ENCODE measurements around the gene RASA2. TPM values are rescaled to one million over a fixed set of nuclear protein-coding genes. Genes with fewer than 3 reads are reported as not detected.

Gene RASA2
- polyA plus RNA-seq = 27.0 TPM

- H3K4me1 Mint-ChIP-seq = peaks cover 49 to 54% (median 54%) of the 10 kb centered on the region in 3 donors
These were observed at the start of gene RASA2 for GRCh38 chr3:141486746-141487520. Gene RASA2 (plus strand): TSS chr3:141487027. CDS start chr3:141487084, 57 bp downstream.

GRCh38 chr3:141439589-141439988 lies 47.2 kb upstream of the RASA2 start:
- Mint-ChIP-seq H3K27ac (peak overlapping the region in 2 of 3 donors; percentile 45 to 74), H3K4me1 (peaks cover 27 to 36% (median 34%) of the 10 kb centered on the region in 3 donors), H3K4me3 (no peak overlapping the region)

More at GRCh38 chr3:141486746-141487520, at the start of gene RASA2:
- peaks cover 7% of the 10 kb centered on the region for H3K36me3 Mint-ChIP-seq
- H3K9me3 Mint-ChIP-seq = no peaks in the 10 kb centered on the region
- no peaks in the 10 kb centered on the region for H3K27me3 Mint-ChIP-seq
- peak within 1 kb of the TSS; percentile 93 to 98 (median 95) for H3K27ac Mint-ChIP-seq
- peak within 1 kb of the TSS; percentile 89 to 98 (median 96) for H3K4me3 Mint-ChIP-seq

GRCh38 chr3:141440942-141441341 lies 45.9 kb upstream of the RASA2 start:
- peak overlapping the region in 2 of 4 donors; percentile 13 to 79 for H3K4me3 Mint-ChIP-seq
- H3K27me3 Mint-ChIP-seq = no peaks in the 10 kb centered on the region
- H3K36me3 Mint-ChIP-seq = no peaks in the 10 kb centered on the region
- H3K9me3 Mint-ChIP-seq = no peaks in the 10 kb centered on the region
- H3K4me1 Mint-ChIP-seq = peaks cover 26 to 36% (median 34%) of the 10 kb centered on the region in 3 donors
- peak overlapping the region in 2 of 3 donors; percentile 16 to 71 for H3K27ac Mint-ChIP-seq

More at GRCh38 chr3:141439589-141439988, 47.2 kb upstream of the RASA2 start:
- H3K27me3 Mint-ChIP-seq = no peaks in the 10 kb centered on the region
- no peaks in the 10 kb centered on the region for H3K9me3 Mint-ChIP-seq
- H3K36me3 Mint-ChIP-seq = no peaks in the 10 kb centered on the region

- Mint-ChIP-seq H3K4me1 (peaks cover 23 to 36% (median 34%) of the 10 kb centered on the region in 3 donors), H3K27ac (peak overlapping the region in 1 of 3 donors; percentile 7), H3K4me3 (peak overlapping the region in 3 of 4 donors; percentile 0 to 79 (median 13)), H3K9me3 (no peaks in the 10 kb centered on the region), H3K36me3 (no peaks in the 10 kb centered on the region), H3K27me3 (no peaks in the 10 kb centered on the region)
These were observed 45.2 kb upstream of the RASA2 start for GRCh38 chr3:141441381-141442364.

GRCh38 chr3:141442446-141442845 lies 44.4 kb upstream of the RASA2 start:
- no peaks in the 10 kb centered on the region for H3K36me3 Mint-ChIP-seq
- H3K27ac Mint-ChIP-seq = no peak overlapping the region
- H3K4me1 Mint-ChIP-seq = peaks cover 23 to 34% (median 30%) of the 10 kb centered on the region in 3 donors
- H3K27me3 Mint-ChIP-seq = no peaks in the 10 kb centered on the region
- H3K4me3 Mint-ChIP-seq = no peak overlapping the region
- H3K9me3 Mint-ChIP-seq = no peaks in the 10 kb centered on the region

GRCh38 chr3:141442914-141443313 lies 43.9 kb upstream of the RASA2 start:
- Mint-ChIP-seq H3K4me1 (peaks cover 23 to 34% (median 30%) of the 10 kb centered on the region in 3 donors), H3K9me3 (no peaks in the 10 kb centered on the region), H3K27ac (no peak overlapping the region), H3K27me3 (no peaks in the 10 kb centered on the region), H3K36me3 (no peaks in the 10 kb centered on the region), H3K4me3 (no peak overlapping the region)

- Mint-ChIP-seq H3K27ac (peak overlapping the region in 1 of 3 donors; percentile 82), H3K4me1 (peaks cover 20 to 24% (median 22%) of the 10 kb centered on the region in 3 donors), H3K27me3 (no peaks in the 10 kb centered on the region), H3K9me3 (no peaks in the 10 kb centered on the region), H3K36me3 (peaks cover 2% of the 10 kb centered on the region), H3K4me3 (peak overlapping the region in 1 of 4 donors; percentile 5)
These were observed 42.1 kb upstream of the RASA2 start for GRCh38 chr3:141444586-141445285.

- Mint-ChIP-seq H3K36me3 (peaks cover 2% of the 10 kb centered on the region), H3K27me3 (no peaks in the 10 kb centered on the region), H3K9me3 (no peaks in the 10 kb centered on the region), H3K4me1 (peaks cover 12 to 14% (median 13%) of the 10 kb centered on the region in 3 donors), H3K4me3 (no peak overlapping the region), H3K27ac (no peak overlapping the region)
These were observed 40.8 kb upstream of the RASA2 start for GRCh38 chr3:141445990-141446389.

- Mint-ChIP-seq H3K27me3 (no peaks in the 10 kb centered on the region), H3K4me1 (peaks cover 5 to 7% (median 5%) of the 10 kb centered on the region in 3 donors), H3K4me3 (no peak overlapping the region), H3K36me3 (peaks cover 2% of the 10 kb centered on the region), H3K27ac (no peak overlapping the region), H3K9me3 (no peaks in the 10 kb centered on the region)
These were observed 40.1 kb upstream of the RASA2 start for GRCh38 chr3:141446737-141447136.

GRCh38 chr3:141447383-141447782 lies 39.4 kb upstream of the RASA2 start:
- Mint-ChIP-seq H3K36me3 (peaks cover 2% of the 10 kb centered on the region), H3K27me3 (no peaks in the 10 kb centered on the region), H3K27ac (no peak overlapping the region), H3K9me3 (no peaks in the 10 kb centered on the region), H3K4me1 (peaks cover 0 to 1% (median under 1%) of the 10 kb centered on the region in 3 donors), H3K4me3 (no peak overlapping the region)

GRCh38 chr3:141448606-141449220 lies 38.1 kb upstream of the RASA2 start:
- Mint-ChIP-seq H3K4me3 (no peak overlapping the region), H3K27me3 (no peaks in the 10 kb centered on the region), H3K27ac (no peak overlapping the region), H3K9me3 (no peaks in the 10 kb centered on the region), H3K36me3 (peaks cover 2% of the 10 kb centered on the region), H3K4me1 (peaks cover 0 to 1% (median 0%) of the 10 kb centered on the region in 3 donors)

- peak overlapping the region in 1 of 3 donors; percentile 42 for H3K27ac Mint-ChIP-seq
- peaks cover 2% of the 10 kb centered on the region for H3K36me3 Mint-ChIP-seq
- no peaks in the 10 kb centered on the region for H3K9me3 Mint-ChIP-seq
- no peaks in the 10 kb centered on the region for H3K27me3 Mint-ChIP-seq
- no peak overlapping the region for H3K4me3 Mint-ChIP-seq
- H3K4me1 Mint-ChIP-seq = peaks cover 0 to 1% (median 0%) of the 10 kb centered on the region in 3 donors
These were observed 37.4 kb upstream of the RASA2 start for GRCh38 chr3:141449424-141449823.

- H3K27ac Mint-ChIP-seq = peak overlapping the region in 2 of 3 donors; percentile 50 to 83
- no peaks in the 10 kb centered on the region for H3K9me3 Mint-ChIP-seq
- H3K27me3 Mint-ChIP-seq = no peaks in the 10 kb centered on the region
- no peak overlapping the region for H3K4me3 Mint-ChIP-seq
- peaks cover 2% of the 10 kb centered on the region for H3K36me3 Mint-ChIP-seq
- H3K4me1 Mint-ChIP-seq = peaks cover 1 to 7% (median 5%) of the 10 kb centered on the region in 3 donors
These were observed 36.0 kb upstream of the RASA2 start for GRCh38 chr3:141450727-141451375.
